ENCODE results near the gene REL.

REL gene

DNA sequence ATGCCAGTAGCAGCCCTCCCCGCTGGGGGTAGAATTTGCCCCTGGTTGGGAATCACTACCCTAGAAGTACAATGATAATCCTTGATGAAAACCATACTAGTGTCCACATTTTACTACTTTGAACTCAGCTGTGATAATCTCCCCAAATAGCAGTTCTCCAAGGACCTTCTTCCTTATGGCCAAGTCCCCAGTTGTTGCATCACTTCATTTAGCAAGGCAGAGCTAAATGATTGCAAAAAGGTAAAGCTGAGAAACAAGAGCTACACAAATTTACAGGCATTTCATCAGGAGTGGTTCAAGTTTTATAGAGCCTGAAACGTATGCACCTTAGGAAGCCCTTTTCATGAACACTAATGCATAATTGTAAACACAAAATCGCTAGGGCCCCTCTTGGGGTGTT lies 44.9 kb upstream of the REL start:
- DNase-seq (ENCODE audit: extremely low spot score) = no peak
- CTCF ChIA-PET = no interaction called here
- POLR2A ChIA-PET = no interaction called here

DNA sequence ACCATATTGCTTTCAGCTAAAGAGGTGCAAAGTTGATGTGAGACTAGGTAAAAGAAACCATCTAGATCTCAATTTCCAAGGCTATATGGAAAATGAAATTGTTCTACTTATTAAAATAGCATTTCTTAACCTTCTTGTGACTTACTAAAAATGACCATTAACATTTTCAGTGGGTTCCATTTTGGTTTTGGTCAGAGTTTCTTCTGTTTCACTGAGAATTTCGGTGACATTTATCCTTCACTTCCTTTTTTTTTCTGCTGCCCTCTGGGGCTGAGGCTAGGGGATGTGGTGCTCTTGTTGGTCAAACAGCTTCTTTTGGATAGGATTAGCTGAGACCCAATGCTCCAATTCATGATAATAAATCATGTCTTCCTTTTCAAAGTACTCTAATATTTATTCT lies 44.3 kb upstream of the REL start:
- ChIA-PET POLR2A (no interaction called here), CTCF (no interaction called here)
- no peak for DNase-seq (ENCODE audit: extremely low spot score)
- no peak for TF ChIP-seq TARDBP (IDR thresholded peaks at IDR 0.05)
- TF ChIP-seq FOXA1 (IDR thresholded peaks at IDR 0.05) = no peak
- no peak for TF ChIP-seq ARNT (IDR thresholded peaks at IDR 0.05)
- no peak for TF ChIP-seq PKNOX1 (IDR thresholded peaks at IDR 0.05)
- no peak for TF ChIP-seq ELF4 (IDR thresholded peaks at IDR 0.05)
- TF ChIP-seq SP1 (IDR thresholded peaks at IDR 0.05) = no peak
- TF ChIP-seq FOXM1 (IDR thresholded peaks at IDR 0.05; ENCODE audit: borderline replicate concordance) = no peak
- no peak for TF ChIP-seq BHLHE40 (IDR thresholded peaks at IDR 0.05; ENCODE audit: borderline replicate concordance)

More for the DNA sequence above, 44.9 kb upstream of the REL start:
- TF ChIP-seq ARNT (IDR thresholded peaks at IDR 0.05) (no peak), FOXM1 (IDR thresholded peaks at IDR 0.05; ENCODE audit: borderline replicate concordance) (no peak), FOXA1 (IDR thresholded peaks at IDR 0.05) (no peak)

- POLR2A ChIA-PET = no interaction called here
Measured at GRCh38 chr2:60838481-60838880, 42.9 kb upstream of the REL start.

DNA sequence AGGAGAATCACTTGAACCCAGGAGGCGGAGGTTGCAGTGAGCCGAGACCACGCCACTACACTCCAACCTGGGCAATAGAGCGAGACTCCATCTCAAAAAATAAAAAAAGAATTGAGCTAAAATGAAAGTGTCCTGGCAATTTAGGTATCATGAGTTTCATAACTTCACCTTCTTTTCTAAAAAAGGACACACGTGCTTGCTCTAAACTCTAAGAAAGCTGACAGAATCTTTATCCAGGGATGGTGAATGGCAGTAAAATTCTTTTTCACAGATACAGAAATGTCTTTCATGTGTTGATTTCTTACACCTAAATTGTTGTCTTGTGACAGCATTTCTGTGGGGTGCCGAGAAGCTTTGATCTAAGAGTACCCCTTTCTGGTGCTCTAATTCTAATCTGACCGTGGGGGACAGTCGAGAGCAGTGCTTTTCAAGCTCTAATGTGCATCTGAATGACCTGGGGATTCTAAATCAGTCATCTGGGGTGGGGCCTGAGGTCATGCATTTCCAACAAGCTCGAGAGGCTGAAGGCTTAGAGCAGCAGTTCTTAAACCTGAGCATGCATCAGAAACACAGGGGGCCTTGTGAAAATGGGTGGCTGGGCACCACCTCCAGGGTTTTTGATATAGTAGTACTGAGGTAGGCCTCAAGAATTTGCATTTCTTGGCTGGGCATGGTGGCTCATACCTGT lies 42.1 kb upstream of the REL start:
- POLR2A ChIA-PET = no interaction called here
- CTCF ChIA-PET = interaction anchor here (1.2 kb wide), 1 partner anchor 13 kb away, joined by 4 read pairs; no protein-coding TSS in a partner anchor
- DNase-seq (ENCODE audit: extremely low spot score) = no peak
- TF ChIP-seq SP1 (IDR thresholded peaks at IDR 0.05) (no peak), TARDBP (IDR thresholded peaks at IDR 0.05) (no peak), FOXK2 (IDR thresholded peaks at IDR 0.05) (no peak), SUZ12 (IDR thresholded peaks at IDR 0.05) (no peak), ELF4 (IDR thresholded peaks at IDR 0.05) (no peak), ZNF384 (IDR thresholded peaks at IDR 0.05) (no peak), HDGF (IDR thresholded peaks at IDR 0.05; ENCODE audit: borderline replicate concordance) (no peak), FOXA1 (IDR thresholded peaks at IDR 0.05) (no peak), CTBP1 (IDR thresholded peaks at IDR 0.05; ENCODE audit: borderline replicate concordance) (no peak), LEF1 (IDR thresholded peaks at IDR 0.05; ENCODE audit: borderline replicate concordance) (no peak), ARNT (IDR thresholded peaks at IDR 0.05) (no peak), BHLHE40 (IDR thresholded peaks at IDR 0.05; ENCODE audit: borderline replicate concordance) (no peak), NFRKB (IDR thresholded peaks at IDR 0.05) (no peak), PKNOX1 (IDR thresholded peaks at IDR 0.05) (no peak), FOXM1 (IDR thresholded peaks at IDR 0.05; ENCODE audit: borderline replicate concordance) (no peak), L3MBTL2 (conservative IDR thresholded peaks at IDR 0.05) (no peak)

More at GRCh38 chr2:60838481-60838880, 42.9 kb upstream of the REL start:
- CTCF ChIA-PET = no interaction called here
- TF ChIP-seq HDGF (IDR thresholded peaks at IDR 0.05; ENCODE audit: borderline replicate concordance) = no peak
- TF ChIP-seq ZNF384 (IDR thresholded peaks at IDR 0.05) = no peak
- TF ChIP-seq BHLHE40 (IDR thresholded peaks at IDR 0.05; ENCODE audit: borderline replicate concordance) = no peak
- no peak for TF ChIP-seq L3MBTL2 (conservative IDR thresholded peaks at IDR 0.05)
- no peak for TF ChIP-seq FOXM1 (IDR thresholded peaks at IDR 0.05; ENCODE audit: borderline replicate concordance)
- TF ChIP-seq ARNT (IDR thresholded peaks at IDR 0.05) = no peak
- no peak for TF ChIP-seq LEF1 (IDR thresholded peaks at IDR 0.05; ENCODE audit: borderline replicate concordance)
- DNase-seq (ENCODE audit: extremely low spot score) = no peak

DNA sequence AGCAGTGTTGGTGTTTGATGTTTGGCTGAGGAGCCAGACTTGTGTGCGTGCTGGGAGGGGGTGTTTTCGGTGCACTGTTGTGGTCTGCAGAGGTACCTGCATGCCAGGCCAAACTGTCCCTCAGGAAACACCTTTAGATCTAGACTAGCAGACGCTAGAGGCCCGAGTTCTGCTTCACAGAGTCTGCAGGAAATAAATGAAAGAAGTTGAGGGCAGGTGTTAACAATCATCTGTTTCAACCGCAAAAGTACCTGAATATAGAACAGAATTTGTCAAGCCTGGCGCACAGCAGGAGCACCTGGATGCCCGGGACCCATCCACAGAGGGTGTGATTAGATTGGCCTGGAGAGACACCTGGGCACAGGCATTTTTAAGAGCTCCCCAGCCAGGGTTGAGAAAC lies 40.5 kb upstream of the REL start:
- POLR2A ChIA-PET = no interaction called here
- CTCF ChIA-PET = interaction anchor here (1.2 kb wide), 1 partner anchor 14 kb away, joined by 4 read pairs; no protein-coding TSS in a partner anchor
- TF ChIP-seq CTBP1 (IDR thresholded peaks at IDR 0.05; ENCODE audit: borderline replicate concordance) (no peak), BHLHE40 (IDR thresholded peaks at IDR 0.05; ENCODE audit: borderline replicate concordance) (no peak), L3MBTL2 (conservative IDR thresholded peaks at IDR 0.05) (no peak), PKNOX1 (IDR thresholded peaks at IDR 0.05) (no peak), SUZ12 (IDR thresholded peaks at IDR 0.05) (no peak), ARNT (IDR thresholded peaks at IDR 0.05) (no peak), FOXK2 (IDR thresholded peaks at IDR 0.05) (no peak), FOXM1 (IDR thresholded peaks at IDR 0.05; ENCODE audit: borderline replicate concordance) (no peak), FOXA1 (IDR thresholded peaks at IDR 0.05) (no peak), ELF4 (IDR thresholded peaks at IDR 0.05) (no peak), ZNF384 (IDR thresholded peaks at IDR 0.05) (no peak), HDGF (IDR thresholded peaks at IDR 0.05; ENCODE audit: borderline replicate concordance) (no peak), NFRKB (IDR thresholded peaks at IDR 0.05) (no peak), TARDBP (IDR thresholded peaks at IDR 0.05) (no peak)
- DNase-seq (ENCODE audit: extremely low spot score) = no peak

DNA sequence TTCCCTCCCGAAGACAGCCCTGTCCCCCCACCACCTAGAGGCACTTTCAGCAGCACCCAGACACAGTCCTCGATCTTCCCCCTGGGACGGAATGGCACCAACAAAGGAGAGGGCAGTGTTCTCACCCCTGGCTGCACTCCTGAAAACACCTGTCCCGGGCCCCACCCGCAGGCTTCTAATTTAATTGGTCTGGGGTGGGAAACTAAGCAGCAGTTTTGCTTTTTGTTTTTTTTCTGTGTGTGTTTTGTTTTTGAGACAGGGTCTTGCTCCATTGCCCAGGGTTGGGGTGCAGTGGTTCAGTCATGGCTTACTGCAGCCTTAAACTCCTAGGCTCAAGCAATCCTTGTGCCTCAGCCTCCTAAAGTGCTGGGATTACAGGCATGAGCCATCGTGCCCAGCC lies 38.4 kb upstream of the REL start:
- no peak for DNase-seq (ENCODE audit: extremely low spot score)
- ChIA-PET CTCF (no interaction called here), POLR2A (no interaction called here)
- TF ChIP-seq ELF4 (IDR thresholded peaks at IDR 0.05) = no peak
- TF ChIP-seq ZNF384 (IDR thresholded peaks at IDR 0.05) = no peak
- no peak for TF ChIP-seq PKNOX1 (IDR thresholded peaks at IDR 0.05)
- no peak for TF ChIP-seq L3MBTL2 (conservative IDR thresholded peaks at IDR 0.05)
- TF ChIP-seq SP1 (IDR thresholded peaks at IDR 0.05) = no peak
- no peak for TF ChIP-seq LEF1 (IDR thresholded peaks at IDR 0.05; ENCODE audit: borderline replicate concordance)
- TF ChIP-seq CTBP1 (IDR thresholded peaks at IDR 0.05; ENCODE audit: borderline replicate concordance) = no peak
- TF ChIP-seq HDGF (IDR thresholded peaks at IDR 0.05; ENCODE audit: borderline replicate concordance) = no peak
- TF ChIP-seq FOXM1 (IDR thresholded peaks at IDR 0.05; ENCODE audit: borderline replicate concordance) = no peak
- TF ChIP-seq FOXA1 (IDR thresholded peaks at IDR 0.05) = no peak
